Right lobe of liver (tissue), 6 donors: Measurements from ENCODE around the gene HPS1. TPM values are rescaled to one million over a fixed set of nuclear protein-coding genes. Genes with fewer than 3 reads are reported as not detected.

Experiments
- ATAC-seq, 4 donors: fragments of 200-7000 bp; cut with Tn5 transposase; one replicate each; pipeline ENCODE4 v1.9.1; 2020; ENCODE audit warnings: mild to moderate bottlenecking in 4 of 4, moderate library complexity in 4 of 4
- DNase-seq, 3 donors: peaks; one replicate each; pipeline ENCODE4 v3.0.0-alpha.2; 2020
- H3K27ac ChIP-seq, 3 donors: fragments of 200-600 bp; one replicate each; pipeline ENCODE4 v1.8.0; 2022
- H3K27me3 ChIP-seq, 2 donors: fragments of 200-600 bp; one replicate each; pipeline ENCODE4 v1.8.0; 2022
- H3K36me3 ChIP-seq, 4 donors: fragments of 200-600 bp; sonication (generic) in 1 of 4; one replicate each; pipeline versions ENCODE4 v1.5.1 to v1.8.0; 2017 to 2022; ENCODE audit warnings: control low read depth in 1 of 4
- H3K4me1 ChIP-seq, 4 donors: fragments of 200-600 bp; sonication (generic) in 1 of 4; one replicate each; pipeline versions ENCODE4 v1.5.1 to v1.8.0; 2017 to 2022; ENCODE audit warnings: control low read depth in 1 of 4
- H3K4me3 ChIP-seq, 3 donors: fragments of 200-600 bp; one replicate each; pipeline ENCODE4 v1.8.0; 2022
- H3K9me3 ChIP-seq, 4 donors: fragments of 200-600 bp; sonication (generic) in 1 of 4; one replicate each; pipeline versions ENCODE4 v1.5.1 to v1.8.0; 2017 to 2022; ENCODE audit warnings: control low read depth in 1 of 4
- POLR2A ChIP-seq: fragments of 450-650 bp; IDR thresholded peaks from one replicate; pipeline ENCODE4 v1.6.1; 2017; ENCODE audit warnings: antibody characterized with exemption, mild to moderate bottlenecking
- WGBS: methylation state at CpG from one replicate; pipeline ENCODE4 v1.1.6; 2018; ENCODE audit warnings: low coverage, low lambda C conversion rate; ENCODE audit not compliant: insufficient coverage; ENCODE audit errors: missing lambda C conversion rate; 5-methylcytosine and 5-hydroxymethylcytosine counted together
- intact Hi-C, 2 donors: fragments of 100-400 bp; cut with DNase I; formaldehyde crosslinking; loops; one replicate each; pipeline versions ENCODE4 v1.11.2 to v1.14.1; 2022
- total RNA-seq, 6 experiments: library from RNA; depleted of rRNA in 2 of 6; stranded (reverse); fragments of >200 nt in 2 of 6; fragmentation: NEBNext Ultra II Directional in 3 of 6; extraction: Animal tissue kit (Norgen Biotek cat#: 25700) in 3 of 6; gene quantifications; one replicate each; pipeline versions ENCODE4 v1.1.0 to v1.2.4, GENCODE V29; 2016 to 2023
- TF ChIP-seq, protein P1 (sequence below), 4 donors: fragments of 200-600 bp in 3 of 4; fragments of 450-650 bp in 1 of 4; IDR thresholded peaks; one replicate each; pipeline versions ENCODE4 v1.5.1 to v1.8.0; 2016 to 2022; ENCODE audit warnings: antibody characterized with exemption in 4 of 4, mild to moderate bottlenecking in 2 of 4
- donor health status: DM: no; HTN: yes; CAD: no.
- donor health status: DM: no; HTN: no; CAD: no.
- donor health status: DM: no; HTN: no; CAD: no.
- donor health status: DM: no; HTN: yes; CAD: no.
- donor health status: DM: no; HTN: yes; CAD: no.

Gene HPS1
- total RNA-seq, 6 experiments from 2014 or later, result 18.2 to 44.5 (median 32.0) TPM

DNA sequence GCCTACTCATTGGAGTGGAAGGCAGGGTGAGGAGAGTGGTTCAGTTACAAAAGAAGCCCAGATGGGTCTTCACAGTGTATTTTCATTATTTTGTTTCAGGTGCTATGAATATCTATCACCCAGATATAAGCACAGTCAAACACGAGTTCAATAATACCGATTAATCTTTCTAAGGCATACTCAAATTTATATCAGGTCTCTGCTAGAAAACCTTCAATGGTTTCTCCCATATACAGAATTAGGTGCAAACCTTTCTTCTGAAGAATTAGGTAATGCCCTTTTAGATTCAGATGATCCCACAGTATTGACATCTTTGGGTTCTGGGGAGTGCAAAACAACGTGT lies 14.7 kb upstream of the HPS1 start:
- WGBS, result 80% methylated on average over 3 of the region's 3 CpGs
- intact Hi-C loops, result loop anchor here in 1 of 2 donors (10.0 kb wide), 1 partner anchor 713 kb away; no protein-coding TSS in a partner anchor
- Histone ChIP-seq H3K36me3 (no peaks in the 10 kb centered on the region), H3K27ac (no peak overlapping the region), H3K9me3 (no peaks in the 10 kb centered on the region), H3K4me3 (no peak overlapping the region), H3K27me3 (no peaks in the 10 kb centered on the region), H3K4me1 (no peaks in the 10 kb centered on the region)
- TF ChIP-seq, protein P1, sequence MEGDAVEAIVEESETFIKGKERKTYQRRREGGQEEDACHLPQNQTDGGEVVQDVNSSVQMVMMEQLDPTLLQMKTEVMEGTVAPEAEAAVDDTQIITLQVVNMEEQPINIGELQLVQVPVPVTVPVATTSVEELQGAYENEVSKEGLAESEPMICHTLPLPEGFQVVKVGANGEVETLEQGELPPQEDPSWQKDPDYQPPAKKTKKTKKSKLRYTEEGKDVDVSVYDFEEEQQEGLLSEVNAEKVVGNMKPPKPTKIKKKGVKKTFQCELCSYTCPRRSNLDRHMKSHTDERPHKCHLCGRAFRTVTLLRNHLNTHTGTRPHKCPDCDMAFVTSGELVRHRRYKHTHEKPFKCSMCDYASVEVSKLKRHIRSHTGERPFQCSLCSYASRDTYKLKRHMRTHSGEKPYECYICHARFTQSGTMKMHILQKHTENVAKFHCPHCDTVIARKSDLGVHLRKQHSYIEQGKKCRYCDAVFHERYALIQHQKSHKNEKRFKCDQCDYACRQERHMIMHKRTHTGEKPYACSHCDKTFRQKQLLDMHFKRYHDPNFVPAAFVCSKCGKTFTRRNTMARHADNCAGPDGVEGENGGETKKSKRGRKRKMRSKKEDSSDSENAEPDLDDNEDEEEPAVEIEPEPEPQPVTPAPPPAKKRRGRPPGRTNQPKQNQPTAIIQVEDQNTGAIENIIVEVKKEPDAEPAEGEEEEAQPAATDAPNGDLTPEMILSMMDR (IDR thresholded peaks at IDR 0.05), result no peak
- no peak for TF ChIP-seq POLR2A
- DNase-seq (no peak), ATAC-seq (no peak)

DNA sequence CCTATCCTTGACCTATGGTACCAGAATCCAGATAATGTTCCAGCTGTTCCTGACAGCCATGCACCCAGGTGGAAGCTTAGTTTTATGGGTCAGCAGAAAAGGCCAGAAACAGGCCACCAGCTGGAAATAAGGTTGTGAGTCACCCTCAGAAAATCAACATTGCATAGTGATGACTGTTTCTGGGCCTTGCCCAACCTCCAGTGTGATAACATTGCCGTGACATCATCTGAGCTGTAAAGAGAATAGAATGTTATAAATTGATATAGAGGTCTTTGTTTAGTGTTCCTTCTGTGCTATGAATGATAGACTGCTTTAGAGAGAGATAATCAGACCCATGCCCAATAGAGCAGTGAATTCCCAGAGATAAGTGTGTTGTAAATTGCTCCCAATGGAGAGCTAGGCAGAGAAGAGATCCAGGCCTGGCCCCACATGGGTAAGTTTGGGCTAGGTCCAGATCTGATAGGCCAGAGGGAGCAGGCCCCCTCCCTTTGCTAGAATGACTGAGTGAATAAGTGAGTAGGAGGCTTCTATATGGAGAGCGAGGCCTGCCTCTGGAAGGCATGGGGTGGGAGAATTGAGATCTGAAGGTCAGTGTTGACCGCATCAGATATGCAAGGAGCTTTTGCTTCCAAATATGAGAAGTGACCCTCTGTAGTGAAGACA lies 14.2 kb upstream of the HPS1 start:
- H3K4me1 ChIP-seq, result no peaks in the 10 kb centered on the region
- H3K27me3 ChIP-seq, result no peaks in the 10 kb centered on the region
- no peak overlapping the region for H3K4me3 ChIP-seq
- TF ChIP-seq, protein P1 (IDR thresholded peaks at IDR 0.05), result no peak
- TF ChIP-seq POLR2A, result no peak
- H3K27ac ChIP-seq, result peak overlapping the region in 1 of 3 donors; percentile 59
- 11% methylated on average over 1 of the region's 3 CpGs for WGBS
- DNase-seq, result peak in 1 of 3 donors; percentile 31
- intact Hi-C loops, result loop anchor here in 1 of 2 donors (10.0 kb wide), 1 partner anchor 714 kb away; no protein-coding TSS in a partner anchor
- peak; percentile 74 to 96 (median 84) for ATAC-seq
- no peaks in the 10 kb centered on the region for H3K36me3 ChIP-seq
- no peaks in the 10 kb centered on the region for H3K9me3 ChIP-seq

DNA sequence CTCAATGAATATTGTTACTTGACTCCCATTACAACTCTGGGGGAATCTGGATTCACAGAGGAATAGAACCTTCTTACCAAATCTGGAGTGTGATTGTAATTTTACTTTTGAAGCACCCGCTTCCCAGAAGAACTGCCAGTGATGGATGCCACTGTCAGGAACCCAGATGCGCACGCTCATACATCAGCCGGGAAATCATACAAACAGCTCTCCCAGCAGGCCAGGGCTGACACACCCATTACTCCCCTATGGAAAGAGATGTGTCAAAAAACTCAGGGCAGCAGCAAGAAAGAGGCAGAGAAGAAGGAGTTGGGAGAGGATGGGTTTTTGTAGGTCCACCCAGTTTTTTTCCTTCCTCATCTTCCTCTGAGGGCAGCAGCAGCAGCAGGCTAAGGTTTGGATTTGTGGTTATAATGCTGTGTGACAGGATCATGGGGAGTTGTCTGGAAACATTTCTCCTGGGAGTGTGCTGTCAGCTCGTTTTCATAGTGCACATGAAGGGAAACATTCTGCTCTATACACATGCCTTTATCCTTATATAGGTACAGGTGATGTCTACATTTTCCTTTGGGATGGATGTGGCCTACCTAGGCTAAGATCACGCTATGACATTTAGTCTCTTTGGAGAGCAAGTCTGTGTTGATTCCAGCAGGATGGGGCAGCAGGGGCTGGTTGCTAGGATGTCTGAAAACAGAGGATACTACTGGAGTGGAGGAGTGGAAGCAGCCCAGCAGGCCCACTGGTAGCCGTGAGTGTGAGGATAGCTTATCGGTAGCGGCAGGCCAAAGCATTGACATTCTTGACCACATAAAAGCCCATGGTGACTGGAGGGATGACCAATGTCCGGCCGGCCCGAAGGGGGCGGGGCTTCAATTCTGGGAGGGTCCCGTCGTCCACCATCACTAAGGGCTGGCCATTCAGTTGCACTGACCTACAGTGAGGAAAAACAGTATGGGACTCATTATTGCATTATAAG lies 12.4 kb upstream of the HPS1 start:
- Histone ChIP-seq H3K4me3 (no peak overlapping the region), H3K27me3 (no peaks in the 10 kb centered on the region), H3K36me3 (no peaks in the 10 kb centered on the region), H3K4me1 (no peaks in the 10 kb centered on the region), H3K27ac (no peak overlapping the region), H3K9me3 (no peaks in the 10 kb centered on the region)
- no peak for TF ChIP-seq POLR2A
- TF ChIP-seq, protein P1 (IDR thresholded peaks at IDR 0.05), result no peak
- no peak for DNase-seq
- no peak for ATAC-seq
- 77% methylated on average over 6 of the region's 15 CpGs for WGBS
- intact Hi-C loops, result no loop called here

DNA sequence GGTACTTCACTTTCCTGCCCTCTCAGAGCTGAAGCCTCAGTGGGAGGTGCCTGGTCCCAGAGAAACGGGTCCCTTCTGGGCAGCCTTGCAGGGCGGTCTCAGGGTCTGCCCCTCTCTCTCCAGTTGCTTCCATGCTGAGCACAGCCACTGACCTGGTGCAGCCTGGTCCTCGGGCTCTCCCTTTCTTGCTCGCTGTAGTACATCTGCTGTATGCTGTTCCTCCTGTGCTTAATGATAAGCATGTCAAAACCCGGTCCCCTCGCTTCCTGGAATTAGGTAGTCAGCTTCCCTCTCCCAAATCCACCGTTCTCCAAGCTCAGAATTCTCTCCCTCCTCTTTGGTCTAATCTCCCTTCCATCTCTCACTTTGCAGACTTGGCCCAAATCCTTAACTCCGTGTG lies 11.0 kb upstream of the HPS1 start:
- no peak for ATAC-seq
- DNase-seq, result no peak
- H3K27ac ChIP-seq, result no peak overlapping the region
- H3K36me3 ChIP-seq, result no peaks in the 10 kb centered on the region
- no peaks in the 10 kb centered on the region for H3K27me3 ChIP-seq
- TF ChIP-seq POLR2A, result no peak
- TF ChIP-seq, protein P1 (IDR thresholded peaks at IDR 0.05), result no peak
- no peaks in the 10 kb centered on the region for H3K4me1 ChIP-seq
- H3K4me3 ChIP-seq, result no peak overlapping the region
- H3K9me3 ChIP-seq, result no peaks in the 10 kb centered on the region
- intact Hi-C loops, result no loop called here
- WGBS, result 59% methylated on average over 6 of the region's 8 CpGs
